ENCODE data around the gene THAP3. TPM values are rescaled to one million over a fixed set of nuclear protein-coding genes. Genes with fewer than 3 reads are reported as not detected.

The THAP3 gene
- total and polyA plus RNA-seq, 2 of the 8 experiments (the other 6 are each of a cell fraction or from before 2014, with no cell fraction given): 8.2 to 15.3 TPM

DNA sequence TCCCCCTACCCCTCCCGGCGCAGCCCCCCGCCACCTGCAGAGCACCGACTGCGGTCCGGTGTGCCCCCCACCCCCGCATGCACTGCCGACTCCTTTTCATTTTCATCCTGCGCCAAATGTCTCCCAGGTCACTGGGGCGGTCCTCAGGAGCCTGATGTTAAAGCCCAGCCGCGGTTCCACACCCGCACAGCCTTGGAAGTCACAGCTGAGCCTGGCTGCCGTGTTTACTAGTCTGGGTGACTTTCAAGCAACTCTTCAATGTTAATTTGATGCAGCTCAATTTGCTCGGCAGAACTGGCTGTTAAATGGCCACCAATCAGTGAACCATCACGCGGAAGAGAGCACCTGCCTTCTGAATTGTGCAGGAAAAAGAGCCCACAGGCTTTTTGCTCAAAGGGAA, 27.2 kb downstream of the THAP3 start:
- no peaks in the 10 kb centered on the region for H3K23me2 ChIP-seq (ENCODE audit: low read depth, low read length)
- H3K56ac ChIP-seq (replicated peaks; ENCODE audit: insufficient read length, low read depth, low read length): no peak overlapping the region
- no peaks in the 10 kb centered on the region for H3K4me1 ChIP-seq (replicated peaks in 1 of 4; ENCODE audit: control insufficient read depth in 3 of 4, insufficient read depth in 4 of 4, low read length in 3 of 4)
- H3K36me3 ChIP-seq (ENCODE audit: control insufficient read depth in 2 of 4, insufficient read depth in 4 of 4, low read length in 3 of 4): peaks cover 17 to 36% (median 21%) of the 10 kb centered on the region in 4 experiments
- H2BK120ac ChIP-seq (replicated peaks; ENCODE audit: low read depth, low read length): no peak overlapping the region
- H4K8ac ChIP-seq (ENCODE audit: extremely low read depth, insufficient read depth, low read length): no peak overlapping the region
- H4K5ac ChIP-seq (ENCODE audit: insufficient read length, low read depth, low read length): no peak overlapping the region
- no peak overlapping the region for H2BK5ac ChIP-seq (ENCODE audit: low read depth, low read length)
- POLR2A ChIA-PET (ENCODE audit: partially characterized antibody): interaction anchor here (1.0 to 2.9 kb wide), 2 partner anchors 10 to 11 kb away, joined by 3 to 7 read pairs; no protein-coding TSS in a partner anchor
- TF ChIP-seq SP1 (IDR thresholded peaks at IDR 0.05; ENCODE audit: low read depth, low read length): no peak
- TF ChIP-seq RAD21 (IDR thresholded peaks at IDR 0.05 in 1 of 2, conservative IDR thresholded peaks at IDR 0.05 in 1 of 2; ENCODE audit: low read depth in 2 of 2, low read length in 2 of 2): no peak
- no peak for TF ChIP-seq SRF (IDR thresholded peaks at IDR 0.05; ENCODE audit: low read depth, low read length)
- TF ChIP-seq GABPA (IDR thresholded peaks at IDR 0.05; ENCODE audit: borderline replicate concordance, insufficient read depth, low read length): no peak
- TF ChIP-seq CHD1 (IDR thresholded peaks at IDR 0.05; ENCODE audit: low read depth, low read length): no peak
- TF ChIP-seq KDM5A (IDR thresholded peaks at IDR 0.05; ENCODE audit: low read length): no peak
- TF ChIP-seq SP2 (IDR thresholded peaks at IDR 0.05; ENCODE audit: low read length): no peak
- TF ChIP-seq RXRA (IDR thresholded peaks at IDR 0.05; ENCODE audit: insufficient read depth, low read depth, low read length): no peak
- no peak for TF ChIP-seq TEAD4 (IDR thresholded peaks at IDR 0.05; ENCODE audit: low read depth, low read length)
- TF ChIP-seq CBX5 (IDR thresholded peaks at IDR 0.05; ENCODE audit: low read depth, low read length): no peak
- TF ChIP-seq SUZ12 (IDR thresholded peaks at IDR 0.05; ENCODE audit: low read length): no peak
- TF ChIP-seq EZH2 (IDR thresholded peaks at IDR 0.05; ENCODE audit: low read depth, low read length, severe bottlenecking): no peak
- no peak for TF ChIP-seq BACH1 (IDR thresholded peaks at IDR 0.05; ENCODE audit: low read length)
- H3K4me2 ChIP-seq (ENCODE audit: insufficient read depth in 1 of 2, low read depth in 2 of 2, low read length in 2 of 2): no peak overlapping the region
- H2BK15ac ChIP-seq (ENCODE audit: low read length): no peak overlapping the region
- no peak overlapping the region for H3K4me3 ChIP-seq (ENCODE audit: extremely low read depth in 1 of 4, insufficient read depth in 2 of 4, low read depth in 3 of 4, low read length in 4 of 4)
- H3K79me2 ChIP-seq (ENCODE audit: control insufficient read depth in 1 of 2, insufficient read depth in 2 of 2, low read length in 2 of 2): no peaks in the 10 kb centered on the region
- FAIRE-seq: no peak
- H3K9ac ChIP-seq (replicated peaks in 1 of 4; ENCODE audit: extremely low read depth in 1 of 4, low read depth in 3 of 4, low read length in 3 of 4): no peak overlapping the region
- no peak overlapping the region for H2AFZ ChIP-seq (ENCODE audit: low read length)
- H3K27me3 ChIP-seq (replicated peaks in 1 of 4; ENCODE audit: control insufficient read depth in 3 of 4, extremely low read depth in 1 of 4, insufficient read depth in 3 of 4, low read length in 3 of 4): no peaks in the 10 kb centered on the region
- CTCF ChIA-PET (ENCODE audit: partially characterized antibody): interaction anchor here (0.6 to 2.3 kb wide), 3 partner anchors 50 to 128 kb away, joined by 3 to 5 read pairs (median 3); partner anchors contain the start of gene DNAJC11
- H2AK5ac ChIP-seq (ENCODE audit: low read depth, low read length): no peak overlapping the region
- H3K14ac ChIP-seq (ENCODE audit: insufficient read length): no peak overlapping the region
- peaks cover 0 to 6% of the 10 kb centered on the region in 2 experiments for H4K20me1 ChIP-seq (replicated peaks in 1 of 2; ENCODE audit: control insufficient read depth in 1 of 2, insufficient read depth in 2 of 2, low read length in 2 of 2)
- no peak overlapping the region for H3K27ac ChIP-seq (ENCODE audit: low read depth, low read length)
- H4K91ac ChIP-seq (replicated peaks; ENCODE audit: insufficient read length, low read length): no peak overlapping the region
- H2BK12ac ChIP-seq (ENCODE audit: low read depth, low read length): no peak overlapping the region
- H3K18ac ChIP-seq (ENCODE audit: extremely low read depth, low read length): no peak overlapping the region
- H2BK20ac ChIP-seq (ENCODE audit: low read length): no peak overlapping the region
- H3K23ac ChIP-seq (ENCODE audit: insufficient read length): no peak overlapping the region
- 89% methylated on average over 17 of the region's 17 CpGs; no CpG with 5 or more reads in 1 of the 2 experiments for WGBS, 2 experiments (ENCODE audit: extremely low coverage in 1 of 2, insufficient coverage in 1 of 2, insufficient read length in 1 of 2, insufficient replicate concordance in 2 of 2, low coverage in 1 of 2, low lambda C conversion rate in 2 of 2, missing lambda C conversion rate in 1 of 2)
- H3K4ac ChIP-seq (replicated peaks; ENCODE audit: insufficient read length, low read depth, low read length): no peak overlapping the region
- H3K9me3 ChIP-seq (ENCODE audit: insufficient read depth in 2 of 2, low read depth in 1 of 2, low read length in 1 of 2): no peaks in the 10 kb centered on the region
- no peak for DNase-seq (ENCODE audit: low read depth in 1 of 2, low spot score in 2 of 2)
- no peaks in the 10 kb centered on the region for H3K79me1 ChIP-seq (ENCODE audit: low read depth, low read length)

All from H1 (cell line).